GM12874 (cell line): ENCODE data around the gene MATK.

Experiments
- TF ChIP-seq, protein P1 (sequence below): IDR thresholded peaks from 2 replicates; pipeline ENCODE4 v1.5.1; 2011; ENCODE audit warnings: low read depth, mild to moderate bottlenecking, control low read depth, low read length, moderate library complexity; ENCODE audit not compliant: insufficient read depth

Gene MATK

GRCh38 chr19:3736106-3736724, 50.0 kb downstream of the MATK start:
- TF ChIP-seq, protein P1, sequence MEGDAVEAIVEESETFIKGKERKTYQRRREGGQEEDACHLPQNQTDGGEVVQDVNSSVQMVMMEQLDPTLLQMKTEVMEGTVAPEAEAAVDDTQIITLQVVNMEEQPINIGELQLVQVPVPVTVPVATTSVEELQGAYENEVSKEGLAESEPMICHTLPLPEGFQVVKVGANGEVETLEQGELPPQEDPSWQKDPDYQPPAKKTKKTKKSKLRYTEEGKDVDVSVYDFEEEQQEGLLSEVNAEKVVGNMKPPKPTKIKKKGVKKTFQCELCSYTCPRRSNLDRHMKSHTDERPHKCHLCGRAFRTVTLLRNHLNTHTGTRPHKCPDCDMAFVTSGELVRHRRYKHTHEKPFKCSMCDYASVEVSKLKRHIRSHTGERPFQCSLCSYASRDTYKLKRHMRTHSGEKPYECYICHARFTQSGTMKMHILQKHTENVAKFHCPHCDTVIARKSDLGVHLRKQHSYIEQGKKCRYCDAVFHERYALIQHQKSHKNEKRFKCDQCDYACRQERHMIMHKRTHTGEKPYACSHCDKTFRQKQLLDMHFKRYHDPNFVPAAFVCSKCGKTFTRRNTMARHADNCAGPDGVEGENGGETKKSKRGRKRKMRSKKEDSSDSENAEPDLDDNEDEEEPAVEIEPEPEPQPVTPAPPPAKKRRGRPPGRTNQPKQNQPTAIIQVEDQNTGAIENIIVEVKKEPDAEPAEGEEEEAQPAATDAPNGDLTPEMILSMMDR, result no peak

DNA sequence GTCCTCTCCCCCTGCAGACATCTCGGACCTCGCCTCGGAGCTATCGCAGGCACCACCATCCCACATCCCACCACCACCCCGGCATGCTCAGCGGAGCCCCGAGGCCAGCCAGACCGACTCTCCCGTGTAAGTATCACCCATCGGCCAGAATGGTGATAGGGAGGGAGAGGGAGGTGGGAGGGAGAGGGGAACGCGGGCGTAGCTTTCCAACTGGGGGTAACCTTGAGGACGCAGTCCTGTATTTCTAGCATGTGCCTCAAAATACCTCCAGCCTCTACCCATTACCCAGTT, 51.9 kb downstream of the MATK start:
- TF ChIP-seq, protein P1, result no peak

- TF ChIP-seq, protein P1, result no peak
Measured at GRCh38 chr19:3733549-3734309, 52.5 kb downstream of the MATK start.

GRCh38 chr19:3732108-3732507, 54.1 kb downstream of the MATK start:
- TF ChIP-seq, protein P1, result no peak

GRCh38 chr19:3730457-3730958, 55.7 kb downstream of the MATK start:
- TF ChIP-seq, protein P1, result no peak
